H1 (cell line): ENCODE data around the gene IRX4. TPM values are rescaled to one million over a fixed set of nuclear protein-coding genes. Genes with fewer than 3 reads are reported as not detected.

Experiments used
- CTCF ChIA-PET: fragments of 300-600 bp; sonication (Branson Sonifier 250); formaldehyde crosslinking; loops from one replicate; lab custom pipeline; 2021; ENCODE audit not compliant: partially characterized antibody; lab: Charles Lee
- POLR2A ChIA-PET: fragments of 300-600 bp; sonication (Branson Sonifier 250); formaldehyde crosslinking; loops from one replicate; lab custom pipeline; 2021; ENCODE audit warnings: inconsistent platforms; ENCODE audit not compliant: partially characterized antibody; lab: Charles Lee
- DNase-seq, 2 experiments: peaks; one replicate each; pipeline versions ENCODE4 v3.0.0 to v3.0.0-alpha.2; 2010 to 2022; ENCODE audit warnings: low spot score in 2 of 2, low read depth in 1 of 2, mixed read lengths in 1 of 2
- FAIRE-seq: peaks from 2 replicates; lab custom pipeline; 2011; peaks lifted over from hg19 to GRCh38; lab: Jason Lieb, UNC
- H2AFZ ChIP-seq: 2 replicates; pipeline ENCODE4 v1.8.1; 2012; ENCODE audit warnings: low read length, inconsistent platforms
- H2AK5ac ChIP-seq: 2 replicates; pipeline ENCODE4 v1.6.1; 2013; ENCODE audit warnings: low read depth, low read length
- H2BK120ac ChIP-seq: replicated peaks from 2 replicates; pipeline ENCODE3; 2013; ENCODE audit warnings: low read depth, low read length, inconsistent platforms
- H2BK12ac ChIP-seq: 2 replicates; pipeline ENCODE4 v1.6.1; 2013; ENCODE audit warnings: low read depth, low read length
- H2BK15ac ChIP-seq: 2 replicates; pipeline ENCODE4 v1.6.1; 2013; ENCODE audit warnings: low read length
- H2BK20ac ChIP-seq: 2 replicates; pipeline ENCODE4 v1.6.1; 2013; ENCODE audit warnings: low read length
- H2BK5ac ChIP-seq: 2 replicates; pipeline ENCODE4 v1.6.1; 2013; ENCODE audit warnings: low read depth, low read length
- H3K14ac ChIP-seq: 2 replicates; pipeline ENCODE4 v1.6.1; 2013; ENCODE audit warnings: inconsistent platforms; ENCODE audit not compliant: insufficient read length
- H3K18ac ChIP-seq: 2 replicates; pipeline ENCODE4 v1.6.1; 2013; ENCODE audit warnings: low read length; ENCODE audit errors: extremely low read depth
- H3K23ac ChIP-seq: 2 replicates; pipeline ENCODE4 v1.6.1; 2013; ENCODE audit warnings: inconsistent platforms; ENCODE audit not compliant: insufficient read length
- H3K23me2 ChIP-seq: 2 replicates; pipeline ENCODE4 v1.6.1; 2013; ENCODE audit warnings: low read depth, low read length
- H3K27ac ChIP-seq: 2 replicates; pipeline ENCODE4 v1.6.1; 2011; ENCODE audit warnings: low read depth, low read length, inconsistent platforms
- H3K27me3 ChIP-seq, 4 experiments: replicated peaks in 1 of 4; 1 replicate in 1 of 4; 2 replicates in 3 of 4; pipeline versions ENCODE4 v1.6.1 to v1.8.1; 2011 to 2013; ENCODE audit warnings: low read length in 3 of 4, mild to moderate bottlenecking in 3 of 4, inconsistent platforms in 2 of 4, mixed read lengths in 2 of 4, moderate library complexity in 1 of 4; ENCODE audit not compliant: control insufficient read depth in 3 of 4, insufficient read depth in 3 of 4; ENCODE audit errors: extremely low read depth in 1 of 4
- H3K36me3 ChIP-seq, 4 experiments: 2 replicates each; pipeline versions ENCODE4 v1.6.1 to v1.8.1; 2011 to 2013; ENCODE audit warnings: mild to moderate bottlenecking in 4 of 4, low read length in 3 of 4, moderate library complexity in 2 of 4, control low read depth in 1 of 4, inconsistent platforms in 1 of 4; ENCODE audit not compliant: insufficient read depth in 4 of 4, control insufficient read depth in 2 of 4
- H3K4ac ChIP-seq: replicated peaks from 2 replicates; pipeline ENCODE3; 2013; ENCODE audit warnings: low read length, low read depth, mixed read lengths, inconsistent platforms; ENCODE audit not compliant: insufficient read length
- H3K4me1 ChIP-seq, 4 experiments: replicated peaks in 1 of 4; 1 replicate in 1 of 4; 2 replicates in 3 of 4; pipeline versions ENCODE4 v1.6.1 to v1.8.1; 2011 to 2013; ENCODE audit warnings: low read length in 3 of 4, inconsistent platforms in 2 of 4, mixed read lengths in 1 of 4; ENCODE audit not compliant: insufficient read depth in 4 of 4, control insufficient read depth in 3 of 4
- H3K4me2 ChIP-seq, 2 experiments: 2 replicates each; pipeline versions ENCODE4 v1.6.1 to v1.8.1; 2011 to 2013; ENCODE audit warnings: low read depth in 2 of 2, low read length in 2 of 2, control low read depth in 1 of 2, inconsistent platforms in 1 of 2, mild to moderate bottlenecking in 1 of 2; ENCODE audit not compliant: insufficient read depth in 1 of 2
- H3K4me3 ChIP-seq, 4 experiments: fragments of 200-600, 300-600 bp in 1 of 4; sonication (generic), shearing (Covaris generic), sonication (Bioruptor Twin) in 1 of 4; 2 replicates each; pipeline versions ENCODE4 v1.5.1 to v1.8.1; 2011 to 2016; ENCODE audit warnings: low read length in 4 of 4, low read depth in 3 of 4, control low read depth in 2 of 4, inconsistent platforms in 2 of 4, mild to moderate bottlenecking in 2 of 4, mixed read lengths in 1 of 4, moderate library complexity in 1 of 4; ENCODE audit not compliant: insufficient read depth in 2 of 4; ENCODE audit errors: extremely low read depth in 1 of 4
- H3K56ac ChIP-seq: replicated peaks from 2 replicates; pipeline ENCODE3; 2013; ENCODE audit warnings: low read depth, mild to moderate bottlenecking, mixed read lengths, low read length, inconsistent platforms; ENCODE audit not compliant: insufficient read length
- H3K79me1 ChIP-seq: 2 replicates; pipeline ENCODE4 v1.6.1; 2013; ENCODE audit warnings: low read depth, low read length, control low read depth
- H3K79me2 ChIP-seq, 2 experiments: 2 replicates each; pipeline versions ENCODE4 v1.6.1 to v1.8.1; 2012 to 2013; ENCODE audit warnings: low read length in 2 of 2, mild to moderate bottlenecking in 2 of 2, inconsistent platforms in 1 of 2; ENCODE audit not compliant: insufficient read depth in 2 of 2, control insufficient read depth in 1 of 2
- H3K9ac ChIP-seq, 4 experiments: replicated peaks in 1 of 4; 1 replicate in 1 of 4; 2 replicates in 3 of 4; pipeline versions ENCODE4 v1.6.1 to v1.8.1; 2011 to 2013; ENCODE audit warnings: low read depth in 3 of 4, low read length in 3 of 4, control low read depth in 2 of 4, mild to moderate bottlenecking in 2 of 4, moderate library complexity in 2 of 4, inconsistent platforms in 1 of 4; ENCODE audit errors: extremely low read depth in 1 of 4
- H3K9me3 ChIP-seq, 2 experiments: 2 replicates each; pipeline versions ENCODE4 v1.6.1 to v1.8.1; 2012 to 2013; ENCODE audit warnings: mild to moderate bottlenecking in 2 of 2, moderate library complexity in 2 of 2, control low read depth in 1 of 2, inconsistent platforms in 1 of 2, low read depth in 1 of 2, low read length in 1 of 2, mixed read lengths in 1 of 2; ENCODE audit not compliant: insufficient read depth in 2 of 2
- H4K20me1 ChIP-seq, 2 experiments: replicated peaks in 1 of 2; 2 replicates each; pipeline versions ENCODE3 to v1.8.1; 2011 to 2013; ENCODE audit warnings: inconsistent platforms in 2 of 2, low read length in 2 of 2, mild to moderate bottlenecking in 1 of 2; ENCODE audit not compliant: insufficient read depth in 2 of 2, control insufficient read depth in 1 of 2
- H4K5ac ChIP-seq: 2 replicates; pipeline ENCODE4 v1.6.1; 2013; ENCODE audit warnings: low read length, low read depth, mixed read lengths, inconsistent platforms; ENCODE audit not compliant: insufficient read length
- H4K8ac ChIP-seq: 2 replicates; pipeline ENCODE4 v1.8.0; 2013; ENCODE audit warnings: mild to moderate bottlenecking, moderate library complexity, low read length, inconsistent platforms; ENCODE audit not compliant: insufficient read depth; ENCODE audit errors: extremely low read depth
- H4K91ac ChIP-seq: replicated peaks from 2 replicates; pipeline ENCODE3; 2013; ENCODE audit warnings: low read length, mixed read lengths, inconsistent platforms; ENCODE audit not compliant: insufficient read length
- CTBP2 ChIP-seq: IDR thresholded peaks from 2 replicates; pipeline ENCODE4 v1.7.0; 2011; ENCODE audit warnings: borderline replicate concordance, mild to moderate bottlenecking, moderate library complexity, mixed read lengths, low read length; ENCODE audit not compliant: insufficient read depth, insufficient read length
- KDM4A ChIP-seq: IDR thresholded peaks from one replicate; pipeline ENCODE4 v1.7.1; 2012; ENCODE audit warnings: low read depth, mild to moderate bottlenecking, moderate library complexity, low read length, inconsistent platforms; ENCODE audit not compliant: severe bottlenecking
- NRF1 ChIP-seq: IDR thresholded peaks from 2 replicates; pipeline ENCODE4 v1.6.1; 2011; ENCODE audit warnings: mild to moderate bottlenecking, low read depth, low read length, improper control_type of control experiment
- WGBS, 2 experiments: shearing (Covaris generic) in 1 of 2; methylation state at CpG; one replicate each; pipeline versions ENCODE4 v1.1.6 to v1.1.7; 2013 to 2015; ENCODE audit warnings: low lambda C conversion rate in 2 of 2, mixed read lengths in 2 of 2, inconsistent platforms in 1 of 2, low coverage in 1 of 2, missing lambda C conversion rate in 1 of 2; ENCODE audit not compliant: insufficient replicate concordance in 2 of 2, insufficient coverage in 1 of 2, insufficient read length in 1 of 2; ENCODE audit errors: extremely low coverage in 1 of 2, missing lambda C conversion rate in 1 of 2; 5-methylcytosine and 5-hydroxymethylcytosine counted together
- polyA plus RNA-seq, 7 experiments: library from polyadenylated mRNA; depleted of rRNA in 3 of 7; stranded (reverse) in 5 of 7; unstranded in 2 of 7; fragments of >200 nt in 5 of 7; fragments of 200-250 nt in 2 of 7; gene quantifications; 1 replicate in 5 of 7; 2 replicates in 1 of 7; 4 replicates in 1 of 7; pipeline versions ENCODE4 v1.2.1 to v1.2.3, GENCODE V29; 2011 to 2013; ENCODE audit warnings: missing spikeins in 2 of 7, mixed read lengths in 2 of 7
- total RNA-seq: library from RNA; stranded (reverse); fragmentation: NEBNext Ultra II Directional; extraction: Animal tissue kit (Norgen Biotek cat#: 25700); gene quantifications from 2 replicates; pipeline ENCODE4 v1.2.1, GENCODE V29; 2021

The IRX4 gene
- total and polyA plus RNA-seq, 2 of the 8 experiments (the other 6 are each of a cell fraction or from before 2014, with no cell fraction given), result 0.45 to 1.2 TPM

GRCh38 chr5:1855596-1855995, 27.1 kb downstream of the IRX4 start:
- no peak overlapping the region for H3K4me2 ChIP-seq
- no peak overlapping the region for H2BK5ac ChIP-seq
- H3K14ac ChIP-seq, result no peak overlapping the region
- no peak overlapping the region for H3K23ac ChIP-seq
- no peak overlapping the region for H2BK120ac ChIP-seq
- ChIA-PET POLR2A (interaction anchor here (1.5 kb wide), 1 partner anchor 25 kb away, joined by 4 read pairs; no protein-coding TSS in a partner anchor), CTCF (interaction anchor here (0.6 to 2.6 kb wide), 4 partner anchors 10 to 92 kb away, joined by 3 to 10 read pairs (median 4); no protein-coding TSS in a partner anchor)
- no peak overlapping the region for H4K5ac ChIP-seq
- H3K23me2 ChIP-seq, result peaks cover 6% of the 10 kb centered on the region; the same call in 1 of the 2 replicates
- H2AFZ ChIP-seq, result no peak overlapping the region
- no peak overlapping the region for H2BK15ac ChIP-seq
- no peak overlapping the region for H3K56ac ChIP-seq
- H2AK5ac ChIP-seq, result no peak overlapping the region
- H3K9me3 ChIP-seq, result no peaks in the 10 kb centered on the region
- 92% methylated on average over 17 of the region's 17 CpGs; no CpG with 5 or more reads in 1 of the 2 experiments for WGBS, 2 experiments
- DNase-seq, result no peak
- no peak overlapping the region for H3K18ac ChIP-seq
- H3K36me3 ChIP-seq, result no peaks in the 10 kb centered on the region
- H3K4me1 ChIP-seq, result peaks cover 0 to 11% (median 7%) of the 10 kb centered on the region in 4 experiments; a peak in 5 of 7 replicates
- no peak overlapping the region for H3K4ac ChIP-seq
- H2BK12ac ChIP-seq, result peak overlapping the region; percentile 64; the same call in 1 of the 2 replicates
- H4K20me1 ChIP-seq, result no peaks in the 10 kb centered on the region
- no peaks in the 10 kb centered on the region for H3K79me1 ChIP-seq
- no peak overlapping the region for H3K4me3 ChIP-seq
- TF ChIP-seq CTBP2, result no peak
- TF ChIP-seq NRF1, result no peak
- TF ChIP-seq KDM4A, result no peak
- H4K91ac ChIP-seq, result no peak overlapping the region
- no peak overlapping the region for H3K9ac ChIP-seq
- peak overlapping the region; percentile 48; the same call in 1 of the 2 replicates for H4K8ac ChIP-seq
- H3K79me2 ChIP-seq, result no peaks in the 10 kb centered on the region
- no peak overlapping the region for H3K27ac ChIP-seq
- FAIRE-seq, result no peak
- H2BK20ac ChIP-seq, result no peak overlapping the region
- peaks cover 8 to 65% (median 45%) of the 10 kb centered on the region in 4 experiments for H3K27me3 ChIP-seq
